Liver (tissue), 9 donors: ENCODE data around the gene PDLIM5. TPM values are rescaled to one million over a fixed set of nuclear protein-coding genes. Genes with fewer than 3 reads are reported as not detected.

Source experiments
- DNase-seq: peaks from one replicate; pipeline ENCODE4 v3.0.0-alpha.2; 2017; ENCODE audit warnings: low spot score
- H3K27ac ChIP-seq, 2 donors: one replicate each; pipeline ENCODE4 v1.7.0; 2013; ENCODE audit warnings: inconsistent platforms in 2 of 2, low read length in 2 of 2, control low read depth in 1 of 2, low read depth in 1 of 2, mild to moderate bottlenecking in 1 of 2
- H3K27me3 ChIP-seq, 4 donors: one replicate each; pipeline versions ENCODE4 v1.6.1 to v1.7.0; 2013; ENCODE audit warnings: low read length in 3 of 4, inconsistent platforms in 1 of 4, mild to moderate bottlenecking in 1 of 4, moderate library complexity in 1 of 4; ENCODE audit not compliant: control insufficient read depth in 4 of 4, insufficient read depth in 4 of 4
- H3K36me3 ChIP-seq, 4 donors: one replicate each; pipeline versions ENCODE4 v1.6.1 to v1.7.0; 2013; ENCODE audit warnings: low read length in 3 of 4, mild to moderate bottlenecking in 3 of 4, low read depth in 1 of 4, moderate library complexity in 1 of 4; ENCODE audit not compliant: control insufficient read depth in 4 of 4, insufficient read depth in 3 of 4
- H3K4me1 ChIP-seq, 4 donors: one replicate each; pipeline versions ENCODE4 v1.6.1 to v1.7.0; 2013; ENCODE audit warnings: low read length in 3 of 4, mild to moderate bottlenecking in 3 of 4, moderate library complexity in 1 of 4; ENCODE audit not compliant: control insufficient read depth in 4 of 4, insufficient read depth in 4 of 4
- H3K4me3 ChIP-seq, 3 donors: one replicate each; pipeline versions ENCODE4 v1.6.1 to v1.7.0; 2013; ENCODE audit warnings: low read length in 3 of 3, control low read depth in 1 of 3, low read depth in 1 of 3, mild to moderate bottlenecking in 1 of 3
- H3K9ac ChIP-seq, 2 donors: one replicate each; pipeline ENCODE4 v1.7.0; 2013; ENCODE audit warnings: low read length in 2 of 2, mild to moderate bottlenecking in 2 of 2, moderate library complexity in 2 of 2, control low read depth in 1 of 2, low read depth in 1 of 2
- H3K9me3 ChIP-seq, 4 donors: one replicate each; pipeline versions ENCODE4 v1.6.1 to v1.7.0; 2013; ENCODE audit warnings: low read length in 3 of 4; ENCODE audit not compliant: control insufficient read depth in 4 of 4
- ATF3 ChIP-seq: IDR thresholded peaks from 2 replicates; pipeline ENCODE4 v1.6.1; 2016; ENCODE audit warnings: antibody characterized with exemption
- CTCF ChIP-seq: fragments of 150-350 bp; IDR thresholded peaks from 2 replicates; pipeline ENCODE4 v1.5.1; 2017; ENCODE audit warnings: improper control_type of control experiment, low read depth, low read length; ENCODE audit not compliant: missing input control
- EGR1 ChIP-seq, 2 donors: IDR thresholded peaks; 2 replicates each; pipeline ENCODE4 v1.6.1; 2016 to 2018; ENCODE audit warnings: antibody characterized with exemption in 2 of 2, low read depth in 2 of 2
- FOXA1 ChIP-seq: IDR thresholded peaks from 2 replicates; pipeline ENCODE4 v1.6.1; 2016; ENCODE audit warnings: antibody characterized with exemption
- FOXA2 ChIP-seq: IDR thresholded peaks from 2 replicates; pipeline ENCODE4 v1.6.1; 2016; ENCODE audit warnings: antibody characterized with exemption
- GABPA ChIP-seq, 2 donors: IDR thresholded peaks in 1 of 2; conservative IDR thresholded peaks in 1 of 2; 2 replicates each; pipeline ENCODE4 v1.6.1; 2016; ENCODE audit warnings: antibody characterized with exemption in 2 of 2, mild to moderate bottlenecking in 1 of 2, moderate library complexity in 1 of 2
- HNF4A ChIP-seq, 2 donors: conservative IDR thresholded peaks; 2 replicates each; pipeline ENCODE4 v1.6.1; 2016; ENCODE audit warnings: antibody characterized with exemption in 2 of 2, mild to moderate bottlenecking in 2 of 2
- HNF4G ChIP-seq: IDR thresholded peaks from 2 replicates; pipeline ENCODE4 v1.6.1; 2016; ENCODE audit warnings: antibody characterized with exemption
- JUND ChIP-seq, 2 donors: IDR thresholded peaks; 2 replicates each; pipeline ENCODE4 v1.6.1; 2016; ENCODE audit warnings: antibody characterized with exemption in 2 of 2
- MAX ChIP-seq: IDR thresholded peaks from 2 replicates; pipeline ENCODE4 v1.6.1; 2016; ENCODE audit warnings: antibody characterized with exemption
- NR2F2 ChIP-seq: IDR thresholded peaks from 2 replicates; pipeline ENCODE4 v1.6.1; 2016; ENCODE audit warnings: antibody characterized with exemption
- RAD21 ChIP-seq, 2 donors: IDR thresholded peaks; 2 replicates each; pipeline ENCODE4 v1.6.1; 2016; ENCODE audit warnings: antibody characterized with exemption in 2 of 2, mild to moderate bottlenecking in 2 of 2
- REST ChIP-seq: IDR thresholded peaks from 2 replicates; pipeline ENCODE4 v1.6.1; 2016; ENCODE audit warnings: antibody characterized with exemption, mild to moderate bottlenecking
- RXRA ChIP-seq, 2 donors: IDR thresholded peaks; 2 replicates each; pipeline ENCODE4 v1.6.1; 2017 to 2018; ENCODE audit warnings: antibody characterized with exemption in 2 of 2, mild to moderate bottlenecking in 1 of 2
- SP1 ChIP-seq: IDR thresholded peaks from 2 replicates; pipeline ENCODE4 v1.6.1; 2018; ENCODE audit warnings: antibody characterized with exemption, mild to moderate bottlenecking
- TAF1 ChIP-seq: conservative IDR thresholded peaks from 2 replicates; pipeline ENCODE4 v1.6.1; 2016; ENCODE audit warnings: antibody characterized with exemption, mild to moderate bottlenecking
- YY1 ChIP-seq: IDR thresholded peaks from 2 replicates; pipeline ENCODE4 v1.6.1; 2016; ENCODE audit warnings: antibody characterized with exemption, mild to moderate bottlenecking
- ZBTB33 ChIP-seq: IDR thresholded peaks from 2 replicates; pipeline ENCODE4 v1.6.1; 2016; ENCODE audit warnings: antibody characterized with exemption
- whole genome bisulfite sequencing: extraction: QIAGEN DNeasy Blood & Tissue Kit; methylation state at CpG from one replicate; pipeline ENCODE4 v1.1.7; 2013; 5-methylcytosine and 5-hydroxymethylcytosine counted together
- polyA plus RNA-seq, 2 donors: library from polyadenylated mRNA; stranded (reverse) in 1 of 2; unstranded in 1 of 2; fragments of 200-250 nt in 1 of 2; fragments of >200 nt in 1 of 2; fragmentation: Nextera tagmentation in 1 of 2; extraction: Ambion mirVana in 1 of 2; gene quantifications; one replicate each; pipeline versions ENCODE4 v1.2.1 to v1.2.3, GENCODE V29; 2013 to 2015
- total RNA-seq, 2 donors: library from RNA; depleted of rRNA; stranded (reverse); fragments of >200 nt; gene quantifications; one replicate each; pipeline ENCODE4 v1.2.3, GENCODE V29; 2014
- donor health status: healthy.
- donor health status: healthy.
- donor health status: healthy.
- donor health status: healthy.
- donor health status: healthy.

The PDLIM5 gene
- total and polyA plus RNA-seq, 4 donors, result 19.1 to 114 (median 67.8) TPM

- no peak for DNase-seq
- H3K4me3 ChIP-seq, result no peak overlapping the region
- peaks cover 1 to 23% (median 10%) of the 10 kb centered on the region in 4 donors for H3K36me3 ChIP-seq
- WGBS, result 57% methylated on average over 1 of the region's 1 CpG
- H3K9me3 ChIP-seq, result no peaks in the 10 kb centered on the region
- H3K4me1 ChIP-seq, result peaks cover 0 to 4% (median 0%) of the 10 kb centered on the region in 4 donors
- TF ChIP-seq TAF1 (no peak), NR2F2 (no peak), RAD21 (IDR thresholded peaks at IDR 0.05) (no peak), ATF3 (no peak), YY1 (no peak), FOXA2 (no peak), EGR1 (IDR thresholded peaks at IDR 0.05; ENCODE audit: low read depth in 2 of 2) (no peak), MAX (no peak), JUND (IDR thresholded peaks at IDR 0.05) (no peak), ZBTB33 (no peak), REST (no peak), SP1 (no peak), HNF4A (conservative IDR thresholded peaks at IDR 0.05) (no peak), FOXA1 (no peak), RXRA (IDR thresholded peaks at IDR 0.05) (no peak), HNF4G (no peak), CTCF (no peak), GABPA (IDR thresholded peaks at IDR 0.05 in 1 of 2, conservative IDR thresholded peaks at IDR 0.05 in 1 of 2) (no peak)
- H3K27me3 ChIP-seq, result no peaks in the 10 kb centered on the region
- no peak overlapping the region for H3K9ac ChIP-seq
- H3K27ac ChIP-seq, result no peak overlapping the region
These were observed 143.3 kb downstream of the PDLIM5 start for GRCh38 chr4:94595013-94595412.
